ENCODE data around the gene NFKBIA.
"Not testable (repeated sequence)": the region's sequence is repeated elsewhere in the genome, so short reads cannot be mapped to it uniquely, and the experiment has no call there.

The NFKBIA gene

GRCh38 chr14:35407306-35407630 is 2.7 kb upstream of the NFKBIA start:
- DNase-seq = no peak

- DNase-seq = peak; percentile 70
Measured at GRCh38 chr14:35406506-35407305, 2.2 kb upstream of the NFKBIA start.

DNA sequence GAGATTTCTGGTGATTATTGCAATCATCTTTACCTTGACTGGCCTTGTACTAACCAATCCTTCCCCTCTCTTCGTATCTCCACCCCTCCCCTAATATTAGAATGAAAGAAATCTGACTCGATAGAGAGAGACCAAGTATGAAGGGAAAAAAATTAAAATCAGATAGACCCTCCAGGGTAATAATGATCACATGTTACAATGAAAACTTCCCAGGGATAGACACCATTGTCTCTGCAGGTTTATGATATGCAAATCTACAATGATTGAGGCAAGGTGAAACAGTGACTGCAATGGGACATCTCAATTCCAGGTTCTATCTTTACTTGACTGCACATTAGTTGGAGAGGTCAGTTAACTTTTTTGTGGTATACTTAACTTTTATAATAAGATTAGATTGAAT is 1.5 kb upstream of the NFKBIA start:
- no peak for DNase-seq

- no peak for DNase-seq
Measured at GRCh38 chr14:35405304-35405996, 901 bp upstream of the NFKBIA start.

DNA sequence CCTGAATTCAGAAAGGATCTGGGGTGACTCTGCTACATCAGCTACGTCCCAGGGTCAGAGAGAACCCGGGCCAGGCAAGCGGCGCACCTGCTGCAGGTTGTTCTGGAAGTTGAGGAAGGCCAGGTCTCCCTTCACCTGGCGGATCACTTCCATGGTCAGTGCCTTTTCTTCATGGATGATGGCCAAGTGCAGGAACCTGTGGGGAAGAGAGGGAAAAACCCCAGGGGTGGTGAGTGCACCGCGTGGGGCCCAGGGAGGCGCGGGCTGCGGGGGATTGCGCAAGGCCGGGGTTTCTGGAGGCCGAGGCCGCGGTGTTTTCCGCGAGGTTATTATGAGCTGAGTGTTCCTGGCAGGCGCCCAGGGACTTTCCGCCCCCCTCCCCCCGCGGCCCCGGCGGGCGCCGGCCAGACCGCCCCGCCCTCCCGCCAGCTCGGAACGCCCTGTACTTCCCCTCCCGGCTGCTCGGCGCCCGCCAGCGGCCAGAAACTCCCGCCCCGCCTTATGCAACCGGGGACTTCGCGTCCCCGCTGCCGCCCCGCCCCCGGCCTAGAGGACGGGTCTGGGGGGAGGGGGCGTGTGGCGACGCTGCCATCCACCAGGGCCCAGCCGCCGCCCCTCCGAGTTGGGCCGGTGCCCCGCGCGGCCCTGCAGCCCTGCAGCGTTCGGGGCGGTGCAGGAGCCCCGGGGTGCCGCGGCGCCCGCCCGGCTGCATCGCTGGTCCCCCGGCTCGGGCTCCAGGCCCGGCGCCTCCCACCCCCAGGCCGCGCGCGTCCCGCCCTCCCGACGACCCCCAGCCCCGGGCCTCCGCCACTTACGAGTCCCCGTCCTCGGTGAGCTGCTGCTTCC is 723 bp downstream of the NFKBIA start:
- DNase-seq = peak; percentile 93

DNA sequence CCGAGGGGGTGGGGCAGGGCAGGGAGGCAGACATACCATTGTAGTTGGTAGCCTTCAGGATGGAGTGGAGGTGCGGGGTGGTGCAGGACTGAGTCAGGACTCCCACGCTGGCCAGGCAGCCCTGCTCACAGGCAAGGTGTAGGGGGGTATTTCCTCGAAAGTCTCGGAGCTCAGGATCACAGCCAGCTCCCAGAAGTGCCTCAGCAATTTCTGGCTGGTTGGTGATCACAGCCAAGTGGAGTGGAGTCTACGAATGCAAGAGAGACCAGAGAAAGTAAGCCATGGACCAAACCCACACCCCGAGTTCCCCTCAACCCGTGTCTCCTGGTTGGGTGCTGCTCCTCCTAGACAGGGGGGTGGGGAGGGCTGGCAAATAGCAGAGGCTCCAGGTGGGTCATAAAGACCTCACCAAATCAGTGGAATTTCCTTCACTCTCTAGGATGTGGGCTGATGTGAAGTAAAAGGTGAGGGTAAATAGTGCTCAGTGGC is 1.4 kb downstream of the NFKBIA start:
- peak; percentile 33 for DNase-seq

- DNase-seq = no peak
Measured at GRCh38 chr14:35402323-35403113, 2.0 kb downstream of the NFKBIA start.

DNA sequence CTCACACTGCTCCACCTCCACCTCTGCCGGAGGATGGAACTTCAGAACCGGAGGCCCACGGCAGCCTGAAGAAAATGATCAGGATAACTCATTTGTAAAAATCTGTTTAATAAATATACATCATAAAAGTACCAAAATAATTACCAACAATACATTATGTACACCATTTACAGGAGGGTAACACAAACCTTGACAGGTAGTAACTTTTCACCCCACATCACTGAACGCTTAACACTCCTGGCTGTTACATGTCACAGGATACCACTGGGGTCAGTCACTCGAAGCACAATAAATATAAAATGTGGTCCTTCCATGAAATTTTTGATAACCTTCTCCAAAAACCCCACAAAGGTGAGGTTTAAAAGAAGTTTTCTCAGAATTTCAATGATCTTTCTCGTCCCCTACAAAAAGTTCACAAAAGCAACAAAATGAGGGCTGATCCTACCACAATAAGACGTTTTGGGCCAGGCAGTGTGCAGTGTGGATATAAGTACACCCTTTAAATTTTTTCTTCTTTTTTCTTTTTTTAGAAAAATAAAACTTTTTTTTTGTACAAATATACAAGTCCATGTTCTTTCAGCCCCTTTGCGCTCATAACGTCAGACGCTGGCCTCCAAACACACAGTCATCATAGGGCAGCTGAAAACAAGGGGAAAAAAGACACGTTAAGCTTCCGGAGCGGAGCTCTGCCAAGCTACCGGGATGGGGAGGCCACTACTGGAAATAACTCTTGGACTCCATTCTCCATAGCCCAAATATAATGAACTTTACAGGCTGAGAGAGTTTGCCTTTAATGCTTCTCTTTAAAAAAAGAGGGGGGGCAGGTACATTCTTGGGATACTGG is 2.9 kb downstream of the NFKBIA start:
- DNase-seq = no peak

DNA sequence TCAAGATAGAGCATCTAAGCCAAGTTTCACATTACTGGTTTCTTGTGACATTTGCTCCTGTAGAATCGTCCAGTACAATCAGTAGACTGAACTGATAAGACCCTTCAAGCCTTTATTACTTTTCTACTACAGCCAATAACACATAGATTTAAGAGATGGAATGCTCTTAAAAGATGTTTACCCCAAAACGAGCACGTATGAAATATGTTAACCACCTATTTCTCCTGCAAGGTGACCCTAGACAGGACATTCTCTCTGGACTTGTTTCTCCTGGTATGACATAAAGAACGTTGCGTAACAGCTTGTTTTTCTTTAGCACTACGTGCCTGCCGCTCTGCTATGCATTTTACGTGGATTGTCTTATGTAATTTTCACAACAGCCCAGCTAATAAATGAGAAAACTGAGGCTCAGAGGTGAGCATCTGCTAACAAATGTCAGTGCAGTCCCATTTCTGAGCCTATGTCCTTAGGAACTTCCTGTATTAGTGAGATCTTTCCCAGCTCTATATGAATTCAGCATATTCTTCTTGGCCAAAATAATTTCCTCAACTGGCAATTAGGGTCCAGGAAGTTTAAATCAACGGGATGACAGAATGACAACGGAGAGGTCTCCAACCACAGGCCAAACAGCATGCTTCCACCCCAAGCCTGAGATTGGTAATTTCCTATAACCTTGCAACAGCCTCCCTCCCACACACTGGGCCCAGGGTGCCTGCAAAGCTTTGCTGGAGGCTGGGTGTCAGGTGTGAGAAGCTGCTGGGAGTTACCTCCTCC is 3.7 kb downstream of the NFKBIA start:
- no peak for DNase-seq

DNA sequence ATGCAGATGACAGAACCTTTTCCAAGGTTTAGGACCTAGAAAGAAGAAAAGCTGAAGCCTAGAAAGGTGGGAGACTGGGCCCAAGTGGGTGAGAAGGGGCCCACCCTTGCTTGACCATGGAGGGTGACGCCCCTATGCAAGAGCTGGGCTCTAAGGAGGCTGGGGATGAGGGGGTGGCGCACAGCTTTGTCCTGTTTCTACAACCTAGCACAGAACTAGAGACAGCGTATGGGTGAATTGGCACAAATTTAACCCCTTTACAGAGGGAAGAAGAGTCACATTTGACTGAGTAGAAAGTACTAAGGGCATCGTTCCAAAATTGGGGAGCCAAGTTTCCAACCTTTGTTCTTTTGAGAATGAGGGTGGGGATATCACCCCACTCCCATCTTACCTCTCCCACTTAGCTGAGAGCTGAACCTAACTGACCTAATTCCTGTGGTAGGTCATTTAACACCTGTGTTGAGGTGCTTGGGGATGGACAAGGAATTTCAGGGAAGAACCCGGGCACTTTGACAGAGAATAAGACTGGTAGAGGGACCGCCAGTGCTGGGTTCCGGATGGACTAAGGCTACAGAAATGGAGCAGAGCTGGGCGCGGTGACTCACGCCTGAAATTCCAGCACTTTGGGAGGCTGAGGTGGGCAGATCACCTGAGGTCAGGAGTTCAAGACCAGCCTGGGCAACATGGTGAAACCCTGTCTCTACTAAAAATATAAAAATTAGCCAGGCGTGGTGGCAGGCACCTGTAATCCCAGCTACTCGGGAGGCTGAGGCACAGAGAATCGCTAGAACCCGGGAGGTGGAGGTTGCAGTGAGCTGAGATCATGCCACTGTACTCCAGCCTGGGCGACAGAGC is 5.2 kb downstream of the NFKBIA start:
- DNase-seq = no peak

DNA sequence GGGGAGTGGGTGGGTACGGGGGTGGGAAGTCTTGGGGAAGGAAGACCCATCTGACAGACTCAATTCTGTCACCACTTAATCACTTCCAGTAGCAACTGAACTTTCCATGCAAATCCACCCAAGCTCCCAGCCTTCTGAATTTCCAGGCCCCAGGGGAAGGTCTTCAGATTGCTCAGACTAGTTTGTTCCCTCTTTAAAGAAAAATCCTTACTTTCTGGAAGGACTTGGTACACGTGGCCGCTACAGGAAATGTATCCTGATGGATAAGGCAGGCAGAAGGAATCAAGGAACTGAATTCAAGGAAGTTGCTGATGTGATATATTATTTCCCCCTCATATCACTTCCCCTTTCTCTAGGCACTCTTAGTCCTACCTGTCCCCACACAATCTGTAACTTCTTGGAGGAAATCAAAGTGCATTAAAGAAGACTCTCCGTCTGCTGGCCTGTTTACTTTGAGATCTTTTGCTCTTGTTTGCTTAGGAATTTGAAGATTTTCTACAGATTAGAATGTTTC is 6.4 kb downstream of the NFKBIA start:
- DNase-seq = no peak

DNA sequence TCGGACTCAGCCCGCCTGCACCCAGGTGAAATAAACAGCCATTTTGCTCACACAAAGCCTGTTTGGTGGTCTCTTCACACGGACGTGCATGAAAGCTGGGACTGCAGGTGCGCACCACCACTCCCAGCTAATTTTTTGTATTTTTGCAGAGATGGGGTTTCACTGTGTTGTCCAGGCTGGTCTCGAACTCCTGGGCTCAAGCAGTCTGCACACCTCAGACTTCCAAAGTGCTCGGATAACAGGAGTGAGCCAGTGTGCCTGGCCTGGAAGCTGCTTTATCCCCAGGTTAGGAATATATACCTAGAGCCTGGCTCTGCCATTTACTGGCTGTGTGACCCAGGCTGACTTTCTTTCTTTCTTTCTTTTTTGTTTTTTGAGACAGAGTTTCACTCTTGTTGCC is 7.9 kb downstream of the NFKBIA start:
- DNase-seq = not testable (repeated sequence)

- no peak for DNase-seq
Measured at GRCh38 chr14:35395283-35395682, 9.3 kb downstream of the NFKBIA start.

GRCh38 chr14:35394326-35395013 is 10.1 kb downstream of the NFKBIA start:
- DNase-seq = no peak

DNA sequence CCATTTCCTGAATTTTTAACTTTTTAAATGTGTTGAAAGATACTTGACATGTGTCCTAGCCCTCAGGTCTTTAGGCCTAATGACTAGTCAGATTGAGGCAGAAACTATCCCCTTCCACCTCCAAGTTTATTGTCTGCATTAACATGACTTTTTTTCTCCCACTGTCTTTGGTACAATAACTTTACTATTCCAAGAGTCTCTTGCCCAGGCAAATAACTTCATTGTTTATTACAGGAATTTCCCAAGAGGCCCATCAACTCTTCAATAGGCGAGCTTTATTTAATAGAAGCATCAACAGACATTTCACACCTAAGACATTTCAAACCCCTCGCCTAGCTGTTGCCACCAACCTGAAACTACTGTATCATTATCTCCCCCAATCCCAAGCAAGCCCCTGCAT is 10.7 kb downstream of the NFKBIA start:
- no peak for DNase-seq

DNA sequence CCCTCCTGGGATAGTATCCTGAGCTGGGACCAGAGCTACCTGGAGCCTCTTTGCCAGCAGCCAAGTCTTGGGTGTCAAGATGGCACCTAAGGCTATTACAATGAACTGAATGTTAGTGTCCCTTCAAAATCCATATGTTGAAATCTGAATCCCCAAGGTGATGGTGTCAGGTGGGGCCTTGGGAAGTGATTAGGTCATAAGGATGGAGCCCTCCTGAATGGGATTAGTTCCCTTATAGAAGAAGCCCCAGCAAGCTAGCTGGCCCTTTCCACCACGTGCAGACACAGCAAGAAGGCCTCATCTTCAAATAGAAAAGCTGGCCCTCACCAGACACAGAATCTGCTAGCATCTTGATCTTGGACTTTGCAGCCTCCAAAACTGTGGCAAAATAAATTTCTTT is 12.4 kb downstream of the NFKBIA start:
- DNase-seq = no peak

GRCh38 chr14:35391388-35391710 is 13.2 kb downstream of the NFKBIA start:
- DNase-seq = no peak

DNA sequence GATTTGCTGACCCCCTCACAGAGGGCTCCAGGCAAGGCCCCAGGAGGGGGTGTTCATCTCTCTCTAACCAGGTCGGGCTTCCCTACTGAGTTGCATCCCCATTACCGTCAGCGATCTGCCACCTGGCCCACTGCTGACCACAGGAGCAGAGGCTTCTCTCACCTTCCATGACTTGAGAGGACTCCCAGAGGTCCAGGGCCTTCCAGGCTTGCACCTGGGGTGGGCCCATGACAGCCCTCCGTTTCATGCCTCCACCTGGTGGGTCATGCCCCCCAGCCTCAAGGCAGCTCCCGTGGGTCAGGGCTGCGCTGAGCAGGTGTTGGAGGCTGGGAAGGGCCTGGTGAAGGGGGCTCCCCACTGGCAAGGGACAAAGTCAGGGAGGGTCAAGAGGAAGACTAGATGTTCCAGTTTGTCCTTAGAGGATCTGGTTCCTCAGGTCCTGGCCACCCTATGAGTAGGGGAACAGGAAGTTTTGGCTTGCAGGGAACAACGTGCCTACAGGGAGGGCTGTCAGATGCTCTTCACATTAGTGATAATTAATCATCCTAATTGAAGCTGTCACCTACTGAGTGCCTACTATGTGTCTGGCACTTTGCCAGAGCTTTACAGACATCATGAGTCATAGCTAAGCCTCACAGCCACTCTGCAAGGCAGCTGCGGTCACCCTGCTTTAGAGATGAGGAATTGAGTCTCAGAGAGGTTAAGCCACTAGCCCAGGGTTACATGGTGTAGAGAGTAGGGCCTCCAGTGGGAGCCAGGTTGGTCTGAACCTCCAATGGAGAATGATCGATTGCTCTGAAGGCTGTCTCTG is 13.8 kb downstream of the NFKBIA start:
- peak; percentile 47 for DNase-seq
